HEK293 (cell line): ENCODE results near the gene ANKRD31.

Source experiments
- AEBP2 ChIP-seq: fragments of 450-650 bp; formaldehyde crosslinking; IDR thresholded peaks from 2 replicates; pipeline ENCODE4 v1.5.1; 2016; ENCODE audit warnings: missing biosample characterization, missing genetic modification characterization, borderline replicate concordance
- CTCF ChIP-seq: fragments of 450-650 bp; formaldehyde crosslinking; IDR thresholded peaks from 2 replicates; pipeline ENCODE4 v1.5.1; 2016; ENCODE audit warnings: missing biosample characterization, missing genetic modification characterization
- ZFP69B ChIP-seq: fragments of 450-650 bp; formaldehyde crosslinking; IDR thresholded peaks from 2 replicates; pipeline ENCODE4 v1.5.1; 2016; ENCODE audit warnings: missing biosample characterization, missing genetic modification characterization
- ZNF138 ChIP-seq: fragments of 450-650 bp; formaldehyde crosslinking; IDR thresholded peaks from 2 replicates; pipeline ENCODE4 v1.5.1; 2016; ENCODE audit warnings: missing biosample characterization, missing genetic modification characterization, borderline replicate concordance
- ZNF274 ChIP-seq, 2 experiments: fragments of 200-500 bp in 1 of 2; fragments of 450-650 bp in 1 of 2; sonication (Bioruptor generic) in 1 of 2; formaldehyde crosslinking in 1 of 2; IDR thresholded peaks; 2 replicates each; pipeline versions ENCODE4 v1.5.1 to v1.6.1; 2014 to 2016; ENCODE audit warnings: borderline replicate concordance in 1 of 2, inconsistent platforms in 1 of 2, low read length in 1 of 2, missing biosample characterization in 1 of 2, missing genetic modification characterization in 1 of 2
- ZNF280C ChIP-seq: fragments of 450-650 bp; formaldehyde crosslinking; IDR thresholded peaks from 2 replicates; pipeline ENCODE4 v1.5.1; 2016; ENCODE audit warnings: missing biosample characterization, missing genetic modification characterization
- ZNF580 ChIP-seq: fragments of 450-650 bp; formaldehyde crosslinking; IDR thresholded peaks from 2 replicates; pipeline ENCODE4 v1.5.1; 2016; ENCODE audit warnings: missing biosample characterization, missing genetic modification characterization
- ZNF585B ChIP-seq: fragments of 450-650 bp; formaldehyde crosslinking; IDR thresholded peaks from 2 replicates; pipeline ENCODE4 v1.5.1; 2016; ENCODE audit warnings: missing biosample characterization, missing genetic modification characterization

- TF ChIP-seq ZNF280C (tag by site-specific recombination) = no peak
- TF ChIP-seq ZFP69B = no peak
- TF ChIP-seq ZNF580 (tag by site-specific recombination) = no peak
- no peak for TF ChIP-seq ZNF585B (tag by site-specific recombination)
- TF ChIP-seq AEBP2 (tag by site-specific recombination) = no peak
- TF ChIP-seq CTCF (tag by site-specific recombination) = no peak
- TF ChIP-seq ZNF138 (tag by site-specific recombination) = no peak
- no peak for TF ChIP-seq ZNF274 (IDR thresholded peaks at IDR 0.05; ENCODE audit: low read length)
- no peak for TF ChIP-seq ZNF274 (tag by site-specific recombination; IDR thresholded peaks at IDR 0.05; ENCODE audit: borderline replicate concordance)
Measured at GRCh38 chr5:75034137-75034739, 202.4 kb downstream of the ANKRD31 start.
